Endothelial cell of umbilical vein (primary cell): ENCODE measurements around the gene NCAPG. TPM values are rescaled to one million over a fixed set of nuclear protein-coding genes. Genes with fewer than 3 reads are reported as not detected.

Experiments
- BruUV-seq: library from RNA; stranded (reverse); fragments of 400-500 nt; replicated peaks from 2 replicates; lab custom pipeline; 2021; lab: Mats Ljungman, UMichigan
- CTCF ChIA-PET: fragments of 300-600, 350-600 bp; sonication (Branson Sonifier 250); formaldehyde crosslinking; loops from one replicate; lab custom pipeline; 2021; ENCODE audit warnings: antibody characterized with exemption, inconsistent platforms; lab: Charles Lee
- POLR2A ChIA-PET: fragments of 300-600, 350-600 bp; sonication (Branson Sonifier 250); formaldehyde crosslinking; loops from one replicate; lab custom pipeline; 2021; ENCODE audit warnings: antibody characterized with exemption, inconsistent platforms; lab: Charles Lee
- DNase-seq: peaks from one replicate; pipeline ENCODE4 v3.0.0-alpha.2; 2011; ENCODE audit warnings: low read depth, low spot score
- FAIRE-seq: peaks from 2 replicates; lab custom pipeline; 2011; peaks lifted over from hg19 to GRCh38; lab: Jason Lieb, UNC
- H2AFZ ChIP-seq: 2 replicates; pipeline ENCODE4 v1.6.0; 2012; ENCODE audit warnings: low read depth, low read length, control low read depth, inconsistent platforms
- H3K27ac ChIP-seq: 2 replicates; pipeline ENCODE4 v1.5.1; 2011; ENCODE audit warnings: low read depth, mild to moderate bottlenecking, control low read depth, low read length, moderate library complexity; ENCODE audit not compliant: insufficient read depth
- H3K27me3 ChIP-seq, 2 experiments: 2 replicates each; pipeline versions ENCODE4 v1.6.0 to v1.6.1; 2011; ENCODE audit warnings: low read length in 2 of 2, mixed read lengths in 1 of 2; ENCODE audit not compliant: control insufficient read depth in 2 of 2, insufficient read depth in 2 of 2
- H3K36me3 ChIP-seq, 2 experiments: 2 replicates in 1 of 2; 3 replicates in 1 of 2; pipeline ENCODE4 v1.5.1; 2011; ENCODE audit warnings: low read length in 2 of 2, mild to moderate bottlenecking in 1 of 2, moderate library complexity in 1 of 2; ENCODE audit not compliant: control insufficient read depth in 2 of 2, insufficient read depth in 2 of 2; ENCODE audit errors: extremely low read depth in 1 of 2
- H3K4me1 ChIP-seq: 3 replicates; pipeline ENCODE4 v1.5.1; 2011; ENCODE audit warnings: mild to moderate bottlenecking, low read length; ENCODE audit not compliant: control insufficient read depth, insufficient read depth; ENCODE audit errors: extremely low read depth
- H3K4me2 ChIP-seq: 2 replicates; pipeline ENCODE4 v1.6.1; 2011; ENCODE audit warnings: low read length, control low read depth, mixed read lengths; ENCODE audit not compliant: insufficient read depth
- H3K4me3 ChIP-seq, 3 experiments: fragments of 200-600 bp in 1 of 3; sonication (generic), shearing (Covaris generic) in 1 of 3; replicated peaks in 1 of 3; 2 replicates each; pipeline ENCODE4 v1.5.1; 2011 to 2016; ENCODE audit warnings: control low read depth in 3 of 3, low read length in 3 of 3, mild to moderate bottlenecking in 2 of 3, inconsistent platforms in 1 of 3, low read depth in 1 of 3, moderate library complexity in 1 of 3; ENCODE audit not compliant: insufficient read depth in 1 of 3
- H3K79me2 ChIP-seq: 2 replicates; pipeline ENCODE4 v1.6.0; 2012; ENCODE audit warnings: low read length, inconsistent platforms; ENCODE audit not compliant: control insufficient read depth, insufficient read depth
- H3K9ac ChIP-seq: replicated peaks from 2 replicates; pipeline ENCODE3; 2011; ENCODE audit warnings: low read length, control low read depth; ENCODE audit not compliant: insufficient read depth; ENCODE audit errors: extremely low read depth
- H3K9me1 ChIP-seq: replicated peaks from 3 replicates; pipeline ENCODE4 v1.6.0; 2011; ENCODE audit warnings: mild to moderate bottlenecking, low read length; ENCODE audit not compliant: control insufficient read depth, insufficient read depth; ENCODE audit errors: extremely low read depth
- H3K9me3 ChIP-seq: replicated peaks from 2 replicates; pipeline ENCODE4 v1.5.1; 2012; ENCODE audit warnings: low read length, inconsistent platforms; ENCODE audit not compliant: control insufficient read depth, insufficient read depth
- H4K20me1 ChIP-seq: replicated peaks from 2 replicates; pipeline ENCODE3; 2011; ENCODE audit warnings: mild to moderate bottlenecking, low read length; ENCODE audit not compliant: control insufficient read depth, insufficient read depth; ENCODE audit errors: extremely low read depth
- CTCF ChIP-seq, 2 donors: IDR thresholded peaks; 1 replicate in 1 of 2; 2 replicates in 1 of 2; pipeline ENCODE4 v1.5.1; 2011; ENCODE audit warnings: low read length in 2 of 2, mild to moderate bottlenecking in 2 of 2, moderate library complexity in 2 of 2, control low read depth in 1 of 2, inconsistent platforms in 1 of 2, low read depth in 1 of 2; ENCODE audit not compliant: insufficient read depth in 1 of 2; ENCODE audit errors: extremely low read depth in 1 of 2
- EZH2 ChIP-seq: IDR thresholded peaks from 2 replicates; pipeline ENCODE4 v1.6.1; 2012; ENCODE audit warnings: borderline replicate concordance, low read depth, mild to moderate bottlenecking, moderate library complexity, low read length, inconsistent platforms; ENCODE audit not compliant: severe bottlenecking
- FOS ChIP-seq: IDR thresholded peaks from 2 replicates; pipeline ENCODE4 v1.6.1; 2011; ENCODE audit warnings: mild to moderate bottlenecking, low read length, moderate library complexity, borderline replicate concordance; ENCODE audit not compliant: insufficient read depth
- JUN ChIP-seq: IDR thresholded peaks from 2 replicates; pipeline ENCODE4 v1.6.1; 2011; ENCODE audit warnings: borderline replicate concordance, low read depth; ENCODE audit not compliant: insufficient read length, insufficient read depth
- MYC ChIP-seq: IDR thresholded peaks from one replicate; pipeline ENCODE4 v1.6.1; 2011; ENCODE audit warnings: mild to moderate bottlenecking, low read depth, low read length
- POLR2A ChIP-seq: IDR thresholded peaks from 2 replicates; pipeline ENCODE4 v1.6.1; 2012; ENCODE audit warnings: low read depth, mild to moderate bottlenecking, control low read depth, low read length
- POLR2AphosphoS5 ChIP-seq: IDR thresholded peaks from 2 replicates; pipeline ENCODE4 v1.6.1; 2012; ENCODE audit warnings: low read depth, mild to moderate bottlenecking, control low read depth, low read length, moderate library complexity; ENCODE audit not compliant: insufficient read depth
- dilution Hi-C: fragments of 300-500 bp; cut with MboI; formaldehyde crosslinking; loops from one replicate; pipeline ENCODE4 v1.15.0; 2019; ENCODE audit warnings: low sequenced_read_pairs; ENCODE audit not compliant: extremely low pct_ligation_motif_present
- intact Hi-C: fragments of 100-400 bp; cut with micrococcal nuclease; formaldehyde crosslinking; loops from one replicate; pipeline ENCODE4 v1.10.0; 2022
- polyA plus RNA-seq, 4 experiments: library from polyadenylated mRNA; depleted of rRNA in 3 of 4; stranded (reverse) in 3 of 4; unstranded in 1 of 4; fragments of >200 nt; gene quantifications; 2 replicates each; pipeline versions ENCODE4 v1.2.1 to v1.2.3, GENCODE V29; 2011 to 2012; ENCODE audit warnings: missing spikeins in 1 of 4
- total RNA-seq: library from RNA; stranded (reverse); gene quantifications from 2 replicates; pipeline ENCODE4 v1.2.3, GENCODE V29; 2021

NCAPG gene
- total and polyA plus RNA-seq, 2 donors (not counting 3 experiments of a cell fraction or from before 2014, with no cell fraction given) = 11.6 to 66.4 TPM

- H3K9me1 ChIP-seq = no peaks in the 10 kb centered on the region
- POLR2A ChIA-PET = no interaction called here
- dilution Hi-C loops (no loop called here), intact Hi-C loops (no loop called here)
- H3K4me2 ChIP-seq = no peak overlapping the region
- no peak overlapping the region for H3K9ac ChIP-seq
- no peaks in the 10 kb centered on the region for H3K36me3 ChIP-seq
- H4K20me1 ChIP-seq = no peaks in the 10 kb centered on the region
- TF ChIP-seq JUN = no peak
- TF ChIP-seq POLR2AphosphoS5 = no peak
- TF ChIP-seq EZH2 = no peak
- no peak for TF ChIP-seq CTCF (IDR thresholded peaks at IDR 0.05; ENCODE audit: extremely low read depth in 1 of 2, insufficient read depth in 1 of 2, low read depth in 1 of 2, low read length in 2 of 2)
- CTCF ChIA-PET = no interaction called here
- H3K27ac ChIP-seq = no peak overlapping the region
- no peaks in the 10 kb centered on the region for H3K9me3 ChIP-seq
- H3K4me1 ChIP-seq = no peaks in the 10 kb centered on the region
- FAIRE-seq (no peak), DNase-seq (no peak)
- BruUV-seq = no TSS peak
- H3K27me3 ChIP-seq = peaks cover 5 to 7% of the 10 kb centered on the region in 2 experiments
- H3K79me2 ChIP-seq = no peaks in the 10 kb centered on the region
- H2AFZ ChIP-seq = no peak overlapping the region
- H3K4me3 ChIP-seq = no peak overlapping the region
Measured at GRCh38 chr4:17761062-17761461, 49.7 kb upstream of the NCAPG start.

GRCh38 chr4:17762726-17763125 lies 48.1 kb upstream of the NCAPG start:
- no peak for FAIRE-seq
- intact Hi-C loops = no loop called here

More at GRCh38 chr4:17762726-17763125, 48.1 kb upstream of the NCAPG start:
- Histone ChIP-seq H3K4me3 (no peak overlapping the region), H3K4me2 (no peak overlapping the region), H4K20me1 (no peaks in the 10 kb centered on the region), H3K9me1 (no peaks in the 10 kb centered on the region), H3K27me3 (peaks cover 2 to 4% of the 10 kb centered on the region in 2 experiments), H3K9ac (no peak overlapping the region), H3K27ac (no peak overlapping the region), H3K36me3 (no peaks in the 10 kb centered on the region), H2AFZ (no peak overlapping the region), H3K9me3 (no peaks in the 10 kb centered on the region), H3K79me2 (no peaks in the 10 kb centered on the region), H3K4me1 (no peaks in the 10 kb centered on the region)
- ChIA-PET CTCF (interaction anchor here (1.5 kb wide), 2 partner anchors 14 to 15 kb away, joined by 3 read pairs; no protein-coding TSS in a partner anchor), POLR2A (no interaction called here)
- BruUV-seq = no TSS peak
- TF ChIP-seq CTCF (IDR thresholded peaks at IDR 0.05; ENCODE audit: extremely low read depth in 1 of 2, insufficient read depth in 1 of 2, low read depth in 1 of 2, low read length in 2 of 2) = peak in 1 of 2 donors; percentile 5
- TF ChIP-seq EZH2 = no peak
- no peak for TF ChIP-seq MYC
- TF ChIP-seq FOS = no peak
- no peak for TF ChIP-seq POLR2A
- DNase-seq = no peak
- dilution Hi-C loops = no loop called here
